ENCODE data around the gene KIFAP3.
"Not testable (repeated sequence)": the region's sequence is repeated elsewhere in the genome, so short reads cannot be mapped to it uniquely, and the experiment has no call there.

The KIFAP3 gene

DNA sequence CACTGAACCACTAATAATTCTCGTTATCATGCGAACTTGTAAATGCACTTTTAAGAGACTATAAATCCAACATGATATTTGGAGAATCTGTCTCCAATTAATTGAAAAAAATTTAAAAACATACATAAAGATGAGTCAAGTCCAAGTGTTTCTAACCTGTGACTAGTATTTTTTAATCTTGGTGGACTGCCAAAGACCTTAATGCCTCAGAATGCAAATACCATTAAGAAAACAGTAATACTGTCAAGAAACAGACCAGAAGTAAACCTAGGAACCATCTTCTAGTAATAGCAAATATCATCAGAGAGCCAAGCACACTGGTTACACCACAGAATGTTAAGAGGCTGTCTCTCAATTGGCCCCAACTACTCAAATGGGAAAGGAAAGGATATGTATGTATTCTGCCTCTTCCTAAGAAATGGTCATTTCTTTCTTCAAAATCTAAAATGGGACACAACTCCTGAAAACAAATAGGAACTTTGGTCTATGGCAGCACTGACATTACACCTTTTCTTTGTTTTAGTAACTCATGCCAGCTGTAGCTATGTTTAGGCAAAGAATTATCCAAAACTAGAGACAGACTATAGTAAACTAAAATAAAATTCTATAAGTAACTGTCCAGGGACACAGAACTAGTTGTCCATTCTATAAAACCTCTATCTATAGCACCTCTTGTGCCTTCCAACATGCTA is 196.5 kb downstream of the KIFAP3 start:
- no peak overlapping the region for H3K9ac ChIP-seq (ENCODE audit: low read depth, low read length)
- no peaks in the 10 kb centered on the region for H3K27me3 ChIP-seq (ENCODE audit: insufficient read depth, low read length)
- no peak overlapping the region for H3K27ac ChIP-seq (ENCODE audit: low read length)
- peaks cover 37% of the 10 kb centered on the region for H3K36me3 ChIP-seq (ENCODE audit: insufficient read depth, low read depth, low read length)
- no peaks in the 10 kb centered on the region for H3K4me1 ChIP-seq (ENCODE audit: insufficient read depth, low read length)
- H3K4me3 ChIP-seq (ENCODE audit: low read length) = no peak overlapping the region
- peaks cover under 1% of the 10 kb centered on the region for H3K9me3 ChIP-seq (ENCODE audit: insufficient read depth, low read depth, low read length)

DNA sequence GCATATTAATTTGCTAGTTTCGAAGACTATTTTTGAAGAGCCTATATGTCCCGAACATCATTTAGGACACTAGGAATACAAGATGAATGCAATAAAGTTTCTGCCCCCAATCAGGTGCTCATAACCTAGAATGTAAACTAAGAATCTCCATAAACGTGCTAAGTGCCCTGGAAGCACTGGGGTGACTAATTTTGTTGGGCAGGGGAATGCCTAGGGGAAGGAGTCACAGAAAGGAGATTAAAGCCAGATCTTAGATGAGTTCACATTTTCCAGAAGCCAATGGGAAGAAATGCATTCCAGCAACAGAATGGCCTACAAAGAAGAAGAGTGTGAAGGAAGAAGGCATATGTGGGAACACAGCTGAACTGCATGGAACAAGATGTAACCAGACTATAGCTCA is 200.3 kb downstream of the KIFAP3 start:
- Histone ChIP-seq H3K27ac (ENCODE audit: low read length) (no peak overlapping the region), H3K4me1 (ENCODE audit: insufficient read depth, low read length) (no peaks in the 10 kb centered on the region), H3K9me3 (ENCODE audit: insufficient read depth, low read depth, low read length) (peaks cover 10% of the 10 kb centered on the region), H3K4me3 (ENCODE audit: low read length) (no peak overlapping the region), H3K36me3 (ENCODE audit: insufficient read depth, low read depth, low read length) (peaks cover 71% of the 10 kb centered on the region), H3K27me3 (ENCODE audit: insufficient read depth, low read length) (no peaks in the 10 kb centered on the region), H3K9ac (ENCODE audit: low read depth, low read length) (no peak overlapping the region)

DNA sequence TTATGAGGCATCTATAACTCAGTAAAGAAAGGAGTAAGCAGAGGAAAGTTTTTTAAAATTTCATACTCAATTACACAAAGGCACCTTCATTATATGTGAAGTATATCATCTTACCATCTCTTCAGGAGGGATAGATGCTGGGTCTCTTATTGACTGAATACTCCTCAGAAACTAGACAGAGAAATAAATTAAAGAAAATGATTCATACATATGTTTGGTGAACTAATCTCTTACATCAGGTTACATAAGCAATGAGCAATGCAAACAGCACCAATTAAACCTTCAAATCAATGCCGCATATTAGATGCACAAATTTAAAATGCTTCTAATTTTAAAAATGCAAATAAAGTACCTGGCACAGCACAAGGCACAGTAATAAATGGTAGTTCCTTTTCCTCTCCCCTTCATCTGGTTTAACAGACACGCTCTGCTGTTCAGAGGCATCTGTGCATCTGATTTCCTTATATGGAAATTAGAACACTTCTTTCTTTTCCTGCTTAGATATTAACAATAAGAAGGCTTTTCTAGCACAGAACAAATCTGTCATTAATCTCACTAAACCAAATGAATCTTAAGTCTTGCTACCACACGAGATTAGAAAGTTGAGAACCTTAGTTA is 200.8 kb downstream of the KIFAP3 start:
- H3K36me3 ChIP-seq (ENCODE audit: insufficient read depth, low read depth, low read length) = peaks cover 77% of the 10 kb centered on the region
- H3K27me3 ChIP-seq (ENCODE audit: insufficient read depth, low read length) = no peaks in the 10 kb centered on the region
- no peak overlapping the region for H3K9ac ChIP-seq (ENCODE audit: low read depth, low read length)
- no peak overlapping the region for H3K4me3 ChIP-seq (ENCODE audit: low read length)
- no peak overlapping the region for H3K27ac ChIP-seq (ENCODE audit: low read length)
- H3K4me1 ChIP-seq (ENCODE audit: insufficient read depth, low read length) = no peaks in the 10 kb centered on the region
- H3K9me3 ChIP-seq (ENCODE audit: insufficient read depth, low read depth, low read length) = peaks cover 10% of the 10 kb centered on the region

DNA sequence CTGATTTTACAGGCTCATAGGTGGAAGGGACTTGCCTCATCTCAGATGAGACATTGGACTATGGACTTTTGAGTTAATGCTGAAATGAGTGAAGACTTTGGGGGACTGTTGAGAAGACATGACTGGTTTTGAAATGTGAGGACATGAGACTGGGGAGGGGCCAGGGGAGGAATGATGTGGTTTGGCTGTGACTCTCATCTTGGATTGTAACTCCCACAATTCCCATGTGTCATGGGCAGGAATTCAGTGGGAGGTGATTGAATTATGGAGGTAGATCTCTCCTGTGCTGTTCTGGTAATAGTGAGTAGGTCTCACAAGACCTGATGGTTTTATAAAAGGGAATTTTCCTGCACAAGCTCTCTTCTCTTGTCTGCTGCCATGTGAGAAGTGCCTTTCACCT is 201.6 kb downstream of the KIFAP3 start:
- Histone ChIP-seq H3K4me1 (ENCODE audit: insufficient read depth, low read length) (no peaks in the 10 kb centered on the region), H3K9me3 (ENCODE audit: insufficient read depth, low read depth, low read length) (peaks cover 10% of the 10 kb centered on the region), H3K4me3 (ENCODE audit: low read length) (no peak overlapping the region), H3K27me3 (ENCODE audit: insufficient read depth, low read length) (no peaks in the 10 kb centered on the region), H3K36me3 (ENCODE audit: insufficient read depth, low read depth, low read length) (peaks cover 84% of the 10 kb centered on the region), H3K27ac (ENCODE audit: low read length) (no peak overlapping the region), H3K9ac (ENCODE audit: low read depth, low read length) (no peak overlapping the region)

DNA sequence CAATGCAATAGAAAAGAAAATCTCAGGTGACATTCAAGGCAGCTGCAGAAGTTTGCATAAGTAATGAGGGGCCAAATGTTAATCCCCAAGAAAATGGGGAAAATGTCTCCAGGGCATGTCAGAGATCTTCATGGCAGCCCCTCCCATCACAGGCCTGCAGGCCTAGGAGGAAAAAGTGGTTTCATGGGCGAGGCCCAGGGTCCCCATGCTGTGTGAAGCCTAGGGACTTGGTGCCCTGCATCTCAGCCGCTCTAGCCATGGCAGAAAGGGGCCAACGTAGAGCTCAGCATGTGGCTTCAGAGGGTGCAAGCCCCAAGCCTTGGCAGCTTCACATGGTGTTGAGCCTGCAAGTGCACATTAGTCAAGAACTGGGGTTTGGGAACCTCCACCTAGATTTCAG is 202.5 kb downstream of the KIFAP3 start:
- H3K9ac ChIP-seq (ENCODE audit: low read depth, low read length); H3K27me3 ChIP-seq (ENCODE audit: insufficient read depth, low read length); H3K4me1 ChIP-seq (ENCODE audit: insufficient read depth, low read length); H3K9me3 ChIP-seq (ENCODE audit: insufficient read depth, low read depth, low read length); H3K27ac ChIP-seq (ENCODE audit: low read length); H3K4me3 ChIP-seq (ENCODE audit: low read length): not testable (repeated sequence)
- peaks cover 89% of the 10 kb centered on the region for H3K36me3 ChIP-seq (ENCODE audit: insufficient read depth, low read depth, low read length)

All from iPS-20b (cell line).